Caco-2 (cell line): Measurements from ENCODE around the gene C20orf202. TPM values are rescaled to one million over a fixed set of nuclear protein-coding genes. Genes with fewer than 3 reads are reported as not detected.

Experiments used
- BruUV-seq: library from RNA; stranded (reverse); fragments of 400-500 nt; replicated peaks from 2 replicates; lab custom pipeline; 2021; lab: Mats Ljungman, UMichigan
- CTCF ChIA-PET: fragments of 300-600 bp; sonication (Branson Sonifier 250); formaldehyde crosslinking; loops from one replicate; lab custom pipeline; 2022; ENCODE audit warnings: antibody characterized with exemption; lab: Charles Lee
- POLR2A ChIA-PET: fragments of 300-600 bp; sonication (Branson Sonifier 250); formaldehyde crosslinking; loops from one replicate; lab custom pipeline; 2022; ENCODE audit warnings: antibody characterized with exemption; lab: Charles Lee
- DNase-seq, 2 experiments: peaks; one replicate each; pipeline versions ENCODE4 v3.0.0 to v3.0.0-alpha.2; 2020 to 2022
- H3K27me3 ChIP-seq: replicated peaks from 2 replicates; pipeline ENCODE4 v1.6.0; 2011; ENCODE audit warnings: low read length; ENCODE audit not compliant: control insufficient read depth, insufficient read depth
- H3K36me3 ChIP-seq: 2 replicates; pipeline ENCODE4 v1.5.1; 2011; ENCODE audit warnings: low read length; ENCODE audit not compliant: control insufficient read depth, insufficient read depth
- H3K4me1 ChIP-seq: fragments of 250-450 bp; sonication (Bioruptor Pico); 2 replicates; pipeline ENCODE4 v1.5.1; 2020; ENCODE audit warnings: mild to moderate bottlenecking
- H3K4me3 ChIP-seq: 2 replicates; pipeline ENCODE4 v1.5.1; 2011; ENCODE audit warnings: low read depth, mild to moderate bottlenecking, control low read depth, low read length
- H3K9me3 ChIP-seq: fragments of 250-450 bp; sonication (Bioruptor Pico); 2 replicates; pipeline ENCODE4 v1.5.1; 2020; ENCODE audit warnings: mild to moderate bottlenecking, moderate library complexity
- H3K27ac Mint-ChIP-seq: one replicate; pipeline ENCODE4 v1.8.0; 2022; ENCODE audit warnings: mixed read lengths; ENCODE audit not compliant: unreplicated experiment
- H3K27me3 Mint-ChIP-seq: one replicate; pipeline ENCODE4 v1.8.0; 2022; ENCODE audit warnings: mixed read lengths; ENCODE audit not compliant: insufficient read depth, unreplicated experiment
- H3K36me3 Mint-ChIP-seq: one replicate; pipeline ENCODE4 v1.8.0; 2022; ENCODE audit warnings: mild to moderate bottlenecking, mixed read lengths; ENCODE audit not compliant: insufficient read depth, unreplicated experiment
- H3K4me1 Mint-ChIP-seq: one replicate; pipeline ENCODE4 v1.8.0; 2022; ENCODE audit warnings: low read depth, mixed read lengths; ENCODE audit not compliant: unreplicated experiment
- H3K4me3 Mint-ChIP-seq: one replicate; pipeline ENCODE4 v1.8.0; 2022; ENCODE audit warnings: mild to moderate bottlenecking, moderate library complexity, mixed read lengths; ENCODE audit not compliant: unreplicated experiment
- H3K9me3 Mint-ChIP-seq: one replicate; pipeline ENCODE4 v1.8.0; 2022; ENCODE audit warnings: mixed read lengths; ENCODE audit not compliant: unreplicated experiment
- intact Hi-C: fragments of 100-400 bp; cut with micrococcal nuclease; formaldehyde crosslinking; loops from one replicate; pipeline ENCODE4 v1.10.0; 2022; ENCODE audit not compliant: unreplicated experiment
- total RNA-seq: library from RNA; stranded (reverse); gene quantifications from 2 replicates; pipeline ENCODE4 v1.2.3, GENCODE V29; 2022
- TF ChIP-seq, protein P1 (sequence below), 2 experiments: fragments of 200-600 bp in 1 of 2; IDR thresholded peaks; 1 replicate in 1 of 2; 2 replicates in 1 of 2; pipeline versions ENCODE4 v1.5.1 to v1.8.0; 2011 to 2022; ENCODE audit warnings: antibody characterized with exemption in 1 of 2, control low read depth in 1 of 2, inconsistent platforms in 1 of 2, low read depth in 1 of 2, low read length in 1 of 2, mild to moderate bottlenecking in 1 of 2, moderate library complexity in 1 of 2; ENCODE audit not compliant: insufficient read depth in 1 of 2, severe bottlenecking in 1 of 2, unreplicated experiment in 1 of 2

C20orf202 gene
- total RNA-seq, 1 experiment from 2014 or later, result not detected

DNA sequence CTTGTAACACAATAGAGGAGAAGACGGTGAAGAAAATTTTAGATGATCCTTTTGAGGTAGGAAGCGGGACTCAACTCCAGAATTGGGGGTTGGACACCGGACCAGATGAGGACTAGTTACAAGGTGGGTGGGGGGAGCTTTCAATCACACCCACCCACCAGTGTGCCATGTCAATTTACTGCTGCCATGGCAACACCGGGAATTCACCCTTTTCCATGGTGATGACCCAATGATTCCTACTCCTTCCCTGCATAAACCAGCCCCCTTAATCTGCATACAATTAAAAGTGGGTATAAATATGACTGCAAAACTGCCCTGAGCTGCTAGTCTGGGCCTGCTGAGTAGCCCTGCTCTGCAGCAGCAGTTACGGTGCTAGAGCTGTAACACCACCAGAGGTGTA, 37.3 kb downstream of the C20orf202 start:
- no peaks in the 10 kb centered on the region for H3K9me3 ChIP-seq
- Mint-ChIP-seq H3K4me3 (no peak overlapping the region), H3K36me3 (no peaks in the 10 kb centered on the region), H3K9me3 (no peaks in the 10 kb centered on the region), H3K27ac (no peak overlapping the region), H3K27me3 (peaks cover 25% of the 10 kb centered on the region), H3K4me1 (no peaks in the 10 kb centered on the region)
- no peaks in the 10 kb centered on the region for H3K27me3 ChIP-seq
- ChIA-PET CTCF (no interaction called here), POLR2A (no interaction called here)
- no peaks in the 10 kb centered on the region for H3K4me1 ChIP-seq
- TF ChIP-seq, protein P1, sequence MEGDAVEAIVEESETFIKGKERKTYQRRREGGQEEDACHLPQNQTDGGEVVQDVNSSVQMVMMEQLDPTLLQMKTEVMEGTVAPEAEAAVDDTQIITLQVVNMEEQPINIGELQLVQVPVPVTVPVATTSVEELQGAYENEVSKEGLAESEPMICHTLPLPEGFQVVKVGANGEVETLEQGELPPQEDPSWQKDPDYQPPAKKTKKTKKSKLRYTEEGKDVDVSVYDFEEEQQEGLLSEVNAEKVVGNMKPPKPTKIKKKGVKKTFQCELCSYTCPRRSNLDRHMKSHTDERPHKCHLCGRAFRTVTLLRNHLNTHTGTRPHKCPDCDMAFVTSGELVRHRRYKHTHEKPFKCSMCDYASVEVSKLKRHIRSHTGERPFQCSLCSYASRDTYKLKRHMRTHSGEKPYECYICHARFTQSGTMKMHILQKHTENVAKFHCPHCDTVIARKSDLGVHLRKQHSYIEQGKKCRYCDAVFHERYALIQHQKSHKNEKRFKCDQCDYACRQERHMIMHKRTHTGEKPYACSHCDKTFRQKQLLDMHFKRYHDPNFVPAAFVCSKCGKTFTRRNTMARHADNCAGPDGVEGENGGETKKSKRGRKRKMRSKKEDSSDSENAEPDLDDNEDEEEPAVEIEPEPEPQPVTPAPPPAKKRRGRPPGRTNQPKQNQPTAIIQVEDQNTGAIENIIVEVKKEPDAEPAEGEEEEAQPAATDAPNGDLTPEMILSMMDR (IDR thresholded peaks at IDR 0.05; ENCODE audit: insufficient read depth in 1 of 2, low read depth in 1 of 2, low read length in 1 of 2, severe bottlenecking in 1 of 2, unreplicated experiment in 1 of 2), result no peak
- no peak for DNase-seq
- BruUV-seq, result no TSS peak
- no peaks in the 10 kb centered on the region for H3K36me3 ChIP-seq
- H3K4me3 ChIP-seq, result no peak overlapping the region
- intact Hi-C loops, result no loop called here

DNA sequence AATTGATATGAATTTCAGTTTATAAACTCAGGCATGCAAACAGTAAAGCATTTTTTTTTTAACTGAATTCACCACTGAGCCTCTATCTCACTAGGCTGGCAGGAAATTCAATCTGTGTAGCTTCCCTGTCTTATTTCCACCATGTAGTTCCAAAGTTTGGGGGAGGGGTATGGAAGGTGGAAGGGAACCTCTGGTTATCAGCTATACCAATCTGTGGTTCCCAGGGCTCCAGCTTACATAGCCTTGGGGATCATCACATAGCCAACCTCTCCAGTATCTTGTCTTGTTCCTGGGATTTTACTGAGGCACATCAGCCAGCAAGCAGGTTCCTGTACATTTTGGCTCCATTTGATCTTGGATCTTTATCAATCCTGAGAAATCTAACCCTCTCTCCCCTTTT, 38.2 kb downstream of the C20orf202 start:
- Mint-ChIP-seq H3K27ac (no peak overlapping the region), H3K4me1 (no peaks in the 10 kb centered on the region), H3K4me3 (no peak overlapping the region), H3K9me3 (no peaks in the 10 kb centered on the region), H3K27me3 (peaks cover 20% of the 10 kb centered on the region), H3K36me3 (no peaks in the 10 kb centered on the region)
- H3K4me1 ChIP-seq, result no peaks in the 10 kb centered on the region
- H3K9me3 ChIP-seq, result no peaks in the 10 kb centered on the region
- H3K36me3 ChIP-seq, result no peaks in the 10 kb centered on the region
- no TSS peak for BruUV-seq
- CTCF ChIA-PET, result interaction anchor here (0.6 kb wide), 1 partner anchor 152 kb away, joined by 3 read pairs; no protein-coding TSS in a partner anchor
- TF ChIP-seq, protein P1 (IDR thresholded peaks at IDR 0.05; ENCODE audit: insufficient read depth in 1 of 2, low read depth in 1 of 2, low read length in 1 of 2, severe bottlenecking in 1 of 2, unreplicated experiment in 1 of 2), result no peak
- POLR2A ChIA-PET, result no interaction called here
- DNase-seq, result no peak
- no peak overlapping the region for H3K4me3 ChIP-seq
- H3K27me3 ChIP-seq, result no peaks in the 10 kb centered on the region
- intact Hi-C loops, result no loop called here

DNA sequence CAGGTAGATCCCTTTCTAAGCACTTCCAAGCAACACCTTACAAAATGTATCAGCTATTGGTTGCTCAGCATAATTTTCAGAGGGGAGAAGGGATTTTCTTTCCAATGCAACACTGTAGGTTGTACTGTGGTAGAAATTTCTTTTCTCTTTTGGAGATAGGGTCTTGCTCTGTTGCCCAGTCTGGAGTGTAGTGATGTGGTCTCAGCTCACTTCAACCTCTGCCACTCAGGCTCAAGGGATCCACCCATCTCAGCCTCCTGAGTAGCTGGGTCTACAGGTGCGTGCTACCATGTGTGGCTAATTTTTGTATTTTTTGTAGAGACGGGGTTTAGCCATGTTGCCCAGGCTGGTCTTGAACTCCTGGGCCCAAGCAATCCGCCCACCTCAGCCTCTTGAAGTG, 38.8 kb downstream of the C20orf202 start:
- Mint-ChIP-seq H3K27ac (no peak overlapping the region), H3K4me3 (no peak overlapping the region), H3K36me3 (no peaks in the 10 kb centered on the region), H3K9me3 (no peaks in the 10 kb centered on the region), H3K4me1 (no peaks in the 10 kb centered on the region), H3K27me3 (peaks cover 20% of the 10 kb centered on the region)
- no peak for DNase-seq
- ChIA-PET POLR2A (no interaction called here), CTCF (no interaction called here)
- Histone ChIP-seq H3K9me3 (no peaks in the 10 kb centered on the region), H3K4me1 (no peaks in the 10 kb centered on the region), H3K36me3 (no peaks in the 10 kb centered on the region), H3K4me3 (no peak overlapping the region), H3K27me3 (no peaks in the 10 kb centered on the region)
- intact Hi-C loops, result no loop called here
- no TSS peak for BruUV-seq
- TF ChIP-seq, protein P1 (IDR thresholded peaks at IDR 0.05; ENCODE audit: insufficient read depth in 1 of 2, low read depth in 1 of 2, low read length in 1 of 2, severe bottlenecking in 1 of 2, unreplicated experiment in 1 of 2), result no peak
